ENCODE measurements around the gene CCNF. TPM values are rescaled to one million over a fixed set of nuclear protein-coding genes. Genes with fewer than 3 reads are reported as not detected.

Gene CCNF
- polyA plus RNA-seq, 3 donors = 12.6 to 15.4 (median 13.2) TPM

DNA sequence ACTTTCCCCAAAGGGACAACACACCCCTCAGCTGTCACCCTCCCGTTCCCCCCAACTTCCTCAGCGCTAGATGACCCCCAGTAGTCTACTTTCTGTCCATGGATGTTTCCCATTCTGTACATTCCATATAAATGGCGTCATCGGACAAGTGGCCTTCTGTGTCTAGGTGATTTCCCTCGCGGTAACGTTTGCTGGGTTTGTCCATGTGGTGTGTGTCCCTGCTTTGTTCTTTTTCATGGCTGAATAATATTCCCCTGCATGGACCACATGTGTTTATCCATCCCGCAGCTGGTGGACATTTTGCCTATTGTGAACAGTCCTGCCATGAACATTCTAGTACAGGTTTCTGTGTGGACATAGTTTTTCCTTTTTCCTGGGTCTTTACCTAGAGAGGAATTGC lies 23.4 kb downstream of the CCNF start:
- no peak for DNase-seq

- no peak for DNase-seq
Observed at GRCh38 chr16:2455081-2455845, 26.0 kb downstream of the CCNF start.

- no peak for DNase-seq
Observed at GRCh38 chr16:2456551-2457153, 27.4 kb downstream of the CCNF start.

DNA sequence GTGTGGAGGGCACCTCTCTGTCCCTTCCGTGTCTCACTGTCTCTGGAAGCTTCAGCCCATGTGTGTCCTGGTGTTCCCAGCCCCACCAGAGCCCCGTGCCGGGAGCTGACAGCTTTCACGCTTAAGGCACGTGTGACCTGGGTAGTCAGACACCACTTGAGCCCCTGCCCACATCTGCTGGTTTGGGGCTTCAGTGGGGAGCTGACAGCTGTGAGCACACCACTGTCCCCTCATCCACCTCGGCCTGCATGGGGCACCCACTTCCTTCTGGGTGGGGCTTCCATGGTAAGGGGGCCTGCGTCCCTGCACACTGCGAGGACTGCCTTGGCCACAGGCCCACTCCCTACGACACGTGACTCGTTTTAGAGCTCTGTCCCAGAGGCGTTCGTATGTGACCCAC lies 28.0 kb downstream of the CCNF start:
- DNase-seq = no peak

DNA sequence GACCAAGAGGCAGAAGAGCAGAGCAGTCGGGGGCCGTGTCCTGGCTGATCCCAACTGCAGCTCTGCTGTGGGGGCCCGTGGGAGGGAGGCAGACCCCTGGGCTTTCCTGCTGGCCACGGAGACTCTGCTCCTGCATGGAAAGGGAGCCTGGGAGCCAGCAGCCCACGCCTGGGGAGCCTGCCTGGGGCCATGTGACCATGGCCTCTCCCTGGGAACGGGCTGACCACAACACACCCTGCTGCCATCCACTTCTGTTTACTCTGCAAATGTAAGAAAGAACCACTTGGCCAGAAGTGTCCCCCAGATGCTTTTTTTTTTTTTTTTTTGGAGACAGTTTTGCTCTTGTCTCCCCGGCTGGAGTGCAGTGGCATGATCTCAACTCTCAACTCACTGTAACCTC lies 28.7 kb downstream of the CCNF start:
- no peak for DNase-seq

GRCh38 chr16:2458887-2459646 lies 29.8 kb downstream of the CCNF start:
- DNase-seq = no peak

GRCh38 chr16:2459647-2460390 lies 30.6 kb downstream of the CCNF start, which contains the start of gene TEDC2:
TEDC2 (plus strand) TSS chr16:2460109; CDS start chr16:2460145, 36 bp downstream.
- peak; percentile 96 for DNase-seq

GRCh38 chr16:2460391-2460713 lies 31.1 kb downstream of the CCNF start:
- no peak for DNase-seq

- no peak for DNase-seq
Observed at GRCh38 chr16:2460916-2461315, 31.7 kb downstream of the CCNF start.

DNA sequence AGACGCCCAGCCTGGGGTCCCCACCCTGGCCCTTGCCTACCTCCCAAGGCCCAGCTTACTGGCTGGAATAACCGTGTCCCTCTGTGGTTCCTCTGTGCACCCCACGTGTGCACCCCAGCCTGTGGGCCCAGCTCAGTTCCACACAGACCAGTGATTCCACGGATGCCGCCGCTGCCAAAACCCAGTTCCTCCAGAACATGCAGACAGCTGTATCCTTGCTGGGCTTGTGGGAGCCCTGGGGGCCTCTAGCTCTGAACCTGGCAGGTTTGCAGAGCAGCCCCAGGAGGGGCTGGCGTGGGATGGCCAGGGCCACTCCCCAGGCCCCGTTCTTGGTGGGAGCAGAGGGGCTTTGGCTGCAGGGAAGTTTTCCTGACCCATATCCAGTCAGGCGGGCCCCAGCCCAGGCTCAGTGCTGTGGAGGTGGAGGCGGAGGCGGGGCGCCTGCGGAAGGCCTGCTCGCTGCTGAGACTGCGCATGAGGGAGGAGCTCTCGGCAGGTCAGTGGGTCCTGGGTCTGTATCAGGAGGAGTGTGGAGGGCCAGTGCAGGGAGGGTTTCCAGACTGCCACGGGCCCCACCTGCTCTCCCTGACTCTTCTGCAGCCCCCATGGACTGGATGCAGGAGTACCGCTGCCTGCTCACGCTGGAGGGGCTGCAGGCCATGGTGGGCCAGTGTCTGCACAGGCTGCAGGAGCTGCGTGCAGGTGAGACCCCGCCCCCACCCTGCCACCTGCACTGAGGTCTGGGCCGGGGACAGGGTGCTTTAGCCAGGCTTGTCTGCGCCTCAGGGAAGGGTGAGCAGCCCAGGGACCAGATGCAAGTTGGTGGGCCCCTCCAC lies 33.0 kb downstream of the CCNF start:
- DNase-seq = no peak

- no peak for DNase-seq
Observed at GRCh38 chr16:2464333-2464732, 35.1 kb downstream of the CCNF start.

DNA sequence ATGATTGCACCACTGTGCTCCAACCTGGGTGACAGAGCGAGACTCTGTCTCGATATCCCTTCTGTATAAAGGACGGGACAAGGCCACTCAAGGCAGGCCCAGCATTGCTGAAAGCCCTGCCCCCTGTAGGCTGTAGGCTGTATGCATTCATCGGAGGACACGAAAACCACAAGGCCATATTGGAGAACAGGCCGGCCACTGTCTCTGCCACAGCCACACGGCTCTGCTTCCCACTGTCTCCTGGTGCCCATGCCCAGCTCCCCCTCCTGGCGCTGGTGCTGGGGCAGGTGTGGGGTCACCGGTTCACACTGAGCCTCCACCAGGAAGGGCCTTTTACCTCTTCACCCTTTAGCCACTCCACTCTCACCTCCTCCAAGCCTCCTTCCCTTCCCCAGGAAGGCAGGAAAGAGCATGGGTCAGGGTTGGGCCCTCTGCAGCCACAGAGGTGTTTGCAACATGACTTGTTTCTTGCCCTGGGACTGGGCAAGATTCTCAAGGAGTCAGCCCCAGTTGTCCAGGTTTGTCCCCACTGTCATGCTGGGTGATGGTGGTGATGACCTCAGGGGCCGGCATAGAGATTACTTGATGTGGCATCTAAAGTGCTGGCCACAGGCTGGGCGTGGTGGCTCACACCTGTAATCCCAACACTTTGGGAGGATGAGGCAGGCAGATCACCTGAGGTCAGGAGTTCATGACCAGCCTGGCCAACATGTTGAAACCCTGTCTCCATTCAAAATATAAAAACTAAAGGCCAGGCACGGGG lies 36.6 kb downstream of the CCNF start:
- DNase-seq = no peak

DNA sequence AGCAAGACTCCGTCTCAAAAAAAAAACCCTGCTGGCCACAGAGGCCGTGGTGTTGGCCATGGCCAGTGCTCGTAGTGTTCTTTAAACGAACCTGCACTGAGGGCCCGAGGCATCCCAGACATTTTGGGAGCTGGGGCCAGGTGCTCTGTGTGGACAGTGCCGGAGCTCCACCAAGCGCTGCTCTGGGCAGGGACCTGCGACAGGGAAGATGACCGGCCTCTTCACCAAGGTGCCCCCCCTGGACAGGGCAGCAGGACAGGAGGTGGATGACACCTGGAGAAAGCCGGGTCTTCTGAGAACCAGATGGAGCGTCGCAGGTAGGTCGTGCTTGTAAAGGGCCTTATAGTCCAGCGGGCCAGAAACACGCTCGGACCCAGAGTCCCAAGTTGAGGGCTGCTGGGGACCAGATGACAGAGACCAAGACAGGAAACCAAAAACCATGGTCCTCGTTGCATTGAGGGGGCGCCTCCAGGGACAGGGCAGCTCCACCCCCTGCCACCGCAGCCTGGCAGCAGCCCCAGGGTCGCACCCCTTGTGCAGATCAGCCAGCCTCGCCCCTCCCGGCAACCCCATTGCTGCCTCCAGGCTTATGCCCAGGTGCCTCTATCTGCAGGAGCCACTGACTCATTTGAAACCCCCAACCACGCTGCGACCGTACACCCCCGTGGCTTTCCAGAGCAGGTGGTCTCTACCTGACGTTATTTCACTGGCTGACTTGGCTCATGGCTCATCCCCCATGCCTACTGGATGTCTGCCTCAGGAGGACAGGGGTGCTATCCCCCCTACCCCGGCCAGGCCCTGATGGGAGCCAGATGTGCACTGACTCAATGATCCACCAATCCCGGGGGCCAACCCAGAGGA lies 37.6 kb downstream of the CCNF start:
- no peak for DNase-seq

- no peak for DNase-seq
Observed at GRCh38 chr16:2467528-2468232, 38.4 kb downstream of the CCNF start.

- DNase-seq = no peak
Observed at GRCh38 chr16:2468233-2468724, 39.0 kb downstream of the CCNF start.

DNA sequence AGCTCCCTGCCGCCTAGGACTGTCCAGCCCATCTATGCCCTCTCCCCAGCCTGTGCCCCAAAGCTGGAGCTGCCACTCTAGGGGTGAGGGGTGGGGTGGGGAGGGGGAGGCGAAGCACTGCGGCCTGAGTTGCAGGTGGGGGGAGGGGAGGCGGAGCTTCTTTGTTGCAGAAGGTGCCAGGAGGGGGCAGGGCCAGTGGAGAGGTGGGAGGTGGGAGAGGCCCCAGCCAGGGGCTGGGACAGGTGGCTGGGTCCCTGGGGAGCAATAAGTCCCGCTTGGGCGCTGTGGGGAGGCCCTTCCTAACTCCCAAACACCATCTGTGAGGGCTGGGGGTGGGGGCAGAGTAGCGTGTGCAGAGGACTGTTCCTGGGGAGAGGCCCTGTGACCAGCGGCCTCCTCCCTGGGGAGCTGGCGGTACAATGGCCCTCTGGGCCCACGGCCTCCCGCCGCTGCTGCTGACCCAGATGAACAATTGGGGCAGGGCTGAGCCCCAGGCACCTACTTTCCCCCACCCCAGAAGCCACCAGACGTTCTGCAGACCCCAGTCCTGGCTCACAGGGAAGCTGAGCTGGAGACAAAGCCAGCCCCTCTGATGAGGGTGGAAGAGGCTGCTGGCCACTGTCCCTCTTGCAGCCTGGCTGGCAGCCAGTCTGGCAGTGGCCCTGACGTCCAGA lies 39.6 kb downstream of the CCNF start:
- DNase-seq = no peak

DNA sequence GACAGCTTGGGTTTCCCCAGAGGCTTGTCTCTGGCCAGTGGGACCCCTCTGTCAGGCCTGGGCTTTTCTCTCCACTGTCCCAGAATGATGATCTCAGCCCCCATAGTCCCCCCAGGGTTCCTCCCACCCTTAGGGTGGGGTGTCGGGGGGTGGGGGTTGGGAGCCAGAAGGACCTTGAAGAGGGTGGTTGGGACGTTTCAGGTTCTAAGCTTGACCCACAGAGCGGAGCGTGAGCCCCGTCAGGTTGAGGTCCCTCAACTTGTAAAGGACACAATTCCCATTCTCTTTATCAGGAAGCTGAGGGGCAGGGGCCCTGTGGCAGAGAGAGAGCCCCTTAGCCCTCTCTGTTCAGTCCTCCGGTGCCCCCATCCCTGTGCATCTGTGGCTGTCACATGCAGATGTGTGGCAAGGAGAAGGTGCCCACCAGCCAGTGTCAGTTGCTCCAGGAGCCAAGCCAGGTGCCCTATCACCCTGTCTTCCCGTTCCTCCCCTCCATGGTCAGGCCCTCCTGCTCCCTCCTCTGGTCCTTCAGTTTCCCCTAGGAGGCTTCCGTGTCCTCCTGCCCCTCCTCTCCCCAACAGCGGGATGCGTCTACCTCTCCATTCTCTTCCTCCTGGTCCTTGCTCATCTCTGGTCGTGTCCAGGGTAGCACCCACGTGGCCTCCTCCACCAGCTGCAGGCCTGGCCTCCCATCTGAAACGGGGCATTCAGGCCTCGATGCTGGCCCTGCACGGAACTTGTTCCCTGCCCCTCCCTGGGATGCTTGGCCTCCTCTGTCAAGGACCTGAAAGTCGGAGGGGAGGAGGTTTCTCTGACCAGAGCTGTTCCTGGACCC lies 40.4 kb downstream of the CCNF start:
- no peak for DNase-seq

Data from renal pelvis (tissue), 4 donors.